Measurements from ENCODE around the gene GSE1.

The GSE1 gene

GRCh38 chr16:85670840-85671239 is 57.7 kb downstream of the GSE1 start:
- in situ Hi-C loops (cut with HindIII; ENCODE audit: low sequenced_read_pairs) = no loop called here
- no peak for TF ChIP-seq CTCF (IDR thresholded peaks at IDR 0.05; ENCODE audit: low read depth, low read length)
- no peak for DNase-seq (ENCODE audit: low read depth, low spot score)
- H3K4me3 ChIP-seq (ENCODE audit: low read depth, low read length) = no peak overlapping the region

GRCh38 chr16:85673529-85674417 is 60.7 kb downstream of the GSE1 start:
- no peak overlapping the region for H3K4me3 ChIP-seq (ENCODE audit: low read depth, low read length)
- in situ Hi-C loops (cut with HindIII; ENCODE audit: low sequenced_read_pairs) = no loop called here
- peak; percentile 22 for DNase-seq (ENCODE audit: low read depth, low spot score)
- TF ChIP-seq CTCF (IDR thresholded peaks at IDR 0.05; ENCODE audit: low read depth, low read length) = no peak

- no peak for DNase-seq (ENCODE audit: low read depth, low spot score)
- in situ Hi-C loops (cut with HindIII; ENCODE audit: low sequenced_read_pairs) = no loop called here
- no peak for TF ChIP-seq CTCF (IDR thresholded peaks at IDR 0.05; ENCODE audit: low read depth, low read length)
- no peak overlapping the region for H3K4me3 ChIP-seq (ENCODE audit: low read depth, low read length)
Measured at GRCh38 chr16:85674418-85674755, 61.3 kb downstream of the GSE1 start.

GRCh38 chr16:85674828-85675227 is 61.7 kb downstream of the GSE1 start:
- in situ Hi-C loops (cut with HindIII; ENCODE audit: low sequenced_read_pairs) = no loop called here
- TF ChIP-seq CTCF (IDR thresholded peaks at IDR 0.05; ENCODE audit: low read depth, low read length) = no peak
- DNase-seq (ENCODE audit: low read depth, low spot score) = no peak
- H3K4me3 ChIP-seq (ENCODE audit: low read depth, low read length) = no peak overlapping the region

GRCh38 chr16:85675251-85675874 is 62.2 kb downstream of the GSE1 start:
- no peak overlapping the region for H3K4me3 ChIP-seq (ENCODE audit: low read depth, low read length)
- peak; percentile 65 for TF ChIP-seq CTCF (IDR thresholded peaks at IDR 0.05; ENCODE audit: low read depth, low read length)
- peak; percentile 44 for DNase-seq (ENCODE audit: low read depth, low spot score)
- in situ Hi-C loops (cut with HindIII; ENCODE audit: low sequenced_read_pairs) = no loop called here

- no peak for DNase-seq (ENCODE audit: low read depth, low spot score)
- in situ Hi-C loops (cut with HindIII; ENCODE audit: low sequenced_read_pairs) = no loop called here
- H3K4me3 ChIP-seq (ENCODE audit: low read depth, low read length) = no peak overlapping the region
- TF ChIP-seq CTCF (IDR thresholded peaks at IDR 0.05; ENCODE audit: low read depth, low read length) = no peak
Measured at GRCh38 chr16:85676466-85676865, 63.3 kb downstream of the GSE1 start.

All from astrocyte of the spinal cord (primary cell).